ENCODE results near the gene GNPTG. TPM values are rescaled to one million over a fixed set of nuclear protein-coding genes. Genes with fewer than 3 reads are reported as not detected.

The GNPTG gene
- total RNA-seq, 4 donors from 2014 or later = 51.1 to 117 (median 71.6) TPM

DNA sequence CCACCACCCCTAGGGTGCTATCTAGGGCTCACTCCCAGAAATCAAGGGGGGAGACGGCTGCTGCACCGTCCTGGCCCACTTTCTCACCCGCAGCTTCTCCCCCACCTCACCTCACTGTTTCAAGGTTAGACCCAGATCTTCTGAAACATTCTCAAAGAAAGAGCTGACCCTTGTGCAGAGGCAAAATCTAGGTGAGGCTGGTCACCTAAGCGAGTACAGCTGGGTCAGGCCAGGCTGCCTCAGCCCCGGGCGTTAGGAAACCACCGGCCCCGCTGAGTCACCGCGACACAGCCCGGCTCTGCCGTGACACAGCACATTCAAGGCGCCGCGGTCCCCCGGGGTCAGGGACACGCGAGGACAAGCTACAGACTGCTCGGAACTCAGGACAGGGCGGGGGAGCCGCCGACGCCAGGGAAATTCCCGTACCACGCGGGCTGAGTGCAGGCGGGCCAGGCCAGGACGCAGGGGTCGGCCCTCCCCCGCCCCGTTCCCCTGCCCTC, 27.1 kb downstream of the GNPTG start:
- Histone ChIP-seq H3K36me3 (peaks cover 0 to 77% (median 3%) of the 10 kb centered on the region in 3 donors), H3K9me3 (no peaks in the 10 kb centered on the region), H3K4me1 (peaks cover 0 to 28% (median 10%) of the 10 kb centered on the region in 4 donors), H3K4me3 (peak overlapping the region; percentile 33 to 60 (median 54)), H3K27me3 (no peaks in the 10 kb centered on the region), H3K27ac (peak overlapping the region in 3 of 4 donors; percentile 64 to 75 (median 70))
- TF ChIP-seq, protein P1, sequence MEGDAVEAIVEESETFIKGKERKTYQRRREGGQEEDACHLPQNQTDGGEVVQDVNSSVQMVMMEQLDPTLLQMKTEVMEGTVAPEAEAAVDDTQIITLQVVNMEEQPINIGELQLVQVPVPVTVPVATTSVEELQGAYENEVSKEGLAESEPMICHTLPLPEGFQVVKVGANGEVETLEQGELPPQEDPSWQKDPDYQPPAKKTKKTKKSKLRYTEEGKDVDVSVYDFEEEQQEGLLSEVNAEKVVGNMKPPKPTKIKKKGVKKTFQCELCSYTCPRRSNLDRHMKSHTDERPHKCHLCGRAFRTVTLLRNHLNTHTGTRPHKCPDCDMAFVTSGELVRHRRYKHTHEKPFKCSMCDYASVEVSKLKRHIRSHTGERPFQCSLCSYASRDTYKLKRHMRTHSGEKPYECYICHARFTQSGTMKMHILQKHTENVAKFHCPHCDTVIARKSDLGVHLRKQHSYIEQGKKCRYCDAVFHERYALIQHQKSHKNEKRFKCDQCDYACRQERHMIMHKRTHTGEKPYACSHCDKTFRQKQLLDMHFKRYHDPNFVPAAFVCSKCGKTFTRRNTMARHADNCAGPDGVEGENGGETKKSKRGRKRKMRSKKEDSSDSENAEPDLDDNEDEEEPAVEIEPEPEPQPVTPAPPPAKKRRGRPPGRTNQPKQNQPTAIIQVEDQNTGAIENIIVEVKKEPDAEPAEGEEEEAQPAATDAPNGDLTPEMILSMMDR (IDR thresholded peaks at IDR 0.05) = no peak
- TF ChIP-seq POLR2A (IDR thresholded peaks at IDR 0.05) (no peak), EP300 (IDR thresholded peaks at IDR 0.05) (peak in 1 of 2 donors; percentile 35)
- 8 to 10% methylated on average over 18 to 28 of the region's 31 CpGs for WGBS, 2 donors
- DNase-seq (ENCODE audit: low spot score in 2 of 2) = peak; percentile 45 to 57

DNA sequence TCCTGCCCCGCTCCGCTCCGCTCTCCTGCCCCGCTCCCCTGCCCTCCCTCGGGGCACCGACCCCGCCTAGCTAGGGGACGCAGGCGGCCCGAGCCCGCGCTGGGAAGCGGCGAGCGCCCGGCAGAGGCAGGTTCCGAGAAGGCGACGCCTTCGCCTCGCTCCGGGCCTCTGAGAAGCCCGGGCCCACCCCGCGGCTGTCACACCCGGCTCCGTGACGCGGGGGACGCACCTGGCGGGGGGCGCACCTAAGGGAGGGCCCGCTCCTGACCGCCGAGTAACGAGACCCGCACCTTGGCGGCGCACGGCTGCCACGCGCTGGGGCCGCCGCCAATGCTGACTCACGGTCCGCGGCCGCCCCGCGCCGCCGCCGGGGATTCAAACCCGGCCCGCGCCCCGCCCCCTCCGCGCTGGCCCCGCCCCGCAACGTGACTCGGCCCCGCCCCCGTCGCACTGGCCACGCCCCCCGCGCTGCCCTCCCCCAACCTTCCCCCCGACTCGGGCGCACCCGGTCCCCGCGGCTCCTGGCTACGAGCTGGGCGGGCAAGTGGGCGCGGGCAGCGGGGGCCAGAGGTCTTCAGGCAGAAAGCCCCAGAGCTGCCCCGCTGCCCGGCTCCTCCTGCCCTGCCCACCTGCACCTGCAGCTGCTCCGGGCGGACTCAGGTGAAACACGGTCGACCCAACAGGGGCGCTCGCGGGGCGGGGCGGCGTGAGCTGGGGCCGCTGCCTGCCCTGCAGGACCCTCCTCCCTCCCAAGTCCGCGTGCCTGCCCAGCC, 27.8 kb downstream of the GNPTG start:
- DNase-seq (ENCODE audit: low spot score in 2 of 2) = peak; percentile 8 to 24
- WGBS, 2 donors = 8 to 57% methylated on average over 2 to 44 of the region's 95 CpGs
- Histone ChIP-seq H3K27ac (peak overlapping the region in 3 of 4 donors; percentile 64 to 75 (median 70)), H3K4me1 (peaks cover 0 to 28% (median 10%) of the 10 kb centered on the region in 4 donors), H3K36me3 (peaks cover 0 to 78% (median 7%) of the 10 kb centered on the region in 3 donors), H3K9me3 (no peaks in the 10 kb centered on the region), H3K4me3 (peak overlapping the region; percentile 33 to 60 (median 54)), H3K27me3 (no peaks in the 10 kb centered on the region)
- TF ChIP-seq POLR2A (IDR thresholded peaks at IDR 0.05) (no peak), EP300 (IDR thresholded peaks at IDR 0.05) (peak in 1 of 2 donors; percentile 1)

DNA sequence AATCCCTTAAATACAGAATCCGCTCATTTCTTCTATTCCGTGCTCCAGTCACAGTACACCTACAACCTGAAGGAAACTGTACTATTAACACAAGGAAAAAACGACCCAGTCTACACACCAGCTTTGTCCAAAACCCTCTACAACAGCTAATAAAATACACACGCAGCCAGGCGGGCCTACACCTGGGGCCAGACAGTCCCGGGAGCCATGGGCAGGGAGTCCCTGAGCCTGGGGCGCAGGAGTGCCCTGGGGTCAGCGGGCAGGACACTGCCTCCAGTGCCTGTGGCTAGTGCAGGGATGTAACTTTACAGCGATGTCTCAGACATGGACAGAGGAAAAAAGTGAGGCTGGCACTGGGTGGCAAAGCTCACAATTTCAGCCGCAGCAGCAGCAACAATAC, 28.5 kb downstream of the GNPTG start:
- Histone ChIP-seq H3K9me3 (no peaks in the 10 kb centered on the region), H3K27ac (peak overlapping the region in 1 of 4 donors; percentile 43), H3K27me3 (no peaks in the 10 kb centered on the region), H3K4me3 (no peak overlapping the region), H3K4me1 (peaks cover 0 to 28% (median 10%) of the 10 kb centered on the region in 4 donors), H3K36me3 (peaks cover 0 to 78% (median 11%) of the 10 kb centered on the region in 3 donors)
- WGBS, 2 donors = 79 to 80% methylated on average over 10 of the region's 10 CpGs
- no peak for DNase-seq (ENCODE audit: low spot score in 2 of 2)
- TF ChIP-seq, protein P1 (IDR thresholded peaks at IDR 0.05) = no peak
- TF ChIP-seq POLR2A (IDR thresholded peaks at IDR 0.05) = no peak
- no peak for TF ChIP-seq EP300 (IDR thresholded peaks at IDR 0.05)

DNA sequence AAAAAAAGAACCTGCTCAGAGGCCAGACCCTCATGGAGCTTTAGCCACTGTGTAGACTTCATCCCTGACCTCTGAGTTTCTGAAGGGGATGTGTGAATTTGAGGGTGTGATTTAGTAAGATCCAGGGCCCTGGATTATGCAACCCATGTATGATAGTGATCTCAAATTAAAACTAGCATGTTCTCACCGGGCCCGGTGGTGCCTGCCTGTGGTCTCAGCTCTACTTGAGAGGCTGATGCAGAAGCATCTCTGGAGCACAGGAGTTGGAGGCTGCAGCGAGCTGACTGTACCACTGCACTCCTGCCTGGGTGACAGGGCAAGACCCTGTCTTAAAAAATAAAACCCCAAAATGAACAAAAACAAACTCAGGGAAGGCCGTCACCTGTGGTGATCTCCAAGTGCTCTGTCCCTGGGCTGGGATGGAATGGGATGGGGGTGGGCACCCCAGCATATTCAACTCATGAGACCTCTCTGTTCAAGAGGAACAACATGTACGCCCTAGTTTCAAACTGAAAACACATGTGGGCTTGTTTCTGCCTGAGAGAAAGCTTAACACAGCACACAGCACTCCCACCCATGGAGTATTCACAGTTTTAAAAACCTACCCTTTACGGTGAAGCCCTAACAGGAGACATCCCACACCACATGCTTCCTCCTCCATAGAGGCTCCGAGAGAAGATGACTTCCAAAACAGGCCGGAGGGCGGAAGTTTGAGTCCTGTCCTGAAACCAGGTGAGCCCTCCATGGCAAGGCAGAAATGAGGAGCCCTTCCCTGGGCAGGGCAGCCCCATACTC, 30.1 kb downstream of the GNPTG start:
- no peak for TF ChIP-seq EP300 (IDR thresholded peaks at IDR 0.05)
- H3K4me1 ChIP-seq = peaks cover 0 to 28% (median 10%) of the 10 kb centered on the region in 4 donors
- no peak for DNase-seq (ENCODE audit: low spot score in 2 of 2)
- no peak overlapping the region for H3K27ac ChIP-seq
- no peaks in the 10 kb centered on the region for H3K27me3 ChIP-seq
- H3K36me3 ChIP-seq = peaks cover 0 to 78% (median 12%) of the 10 kb centered on the region in 3 donors
- no peak overlapping the region for H3K4me3 ChIP-seq
- WGBS, 2 donors = 88 to 89% methylated on average over 9 of the region's 9 CpGs
- H3K9me3 ChIP-seq = no peaks in the 10 kb centered on the region

DNA sequence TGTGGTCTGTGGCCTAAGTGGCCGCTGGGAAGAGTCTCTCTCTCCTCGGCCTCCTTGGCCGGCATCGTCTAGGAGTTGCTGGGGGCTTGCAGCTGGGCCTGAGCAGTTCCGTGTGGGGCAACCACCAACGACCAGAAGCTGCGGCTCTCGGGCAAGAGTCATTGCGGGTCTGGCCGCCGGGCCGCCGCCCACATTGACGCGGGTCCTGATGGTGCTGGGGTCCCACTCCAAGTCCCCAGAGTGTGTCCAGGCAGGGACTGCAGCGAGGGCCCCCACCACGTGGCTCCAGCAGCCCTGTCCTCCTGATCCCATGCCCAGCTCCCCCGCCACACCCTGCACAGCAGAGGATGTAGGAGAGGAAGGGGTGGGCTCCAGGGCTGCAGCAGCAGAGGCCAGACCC, 31.8 kb downstream of the GNPTG start:
- H3K4me1 ChIP-seq = peaks cover 0 to 14% (median 8%) of the 10 kb centered on the region in 4 donors
- TF ChIP-seq POLR2A (IDR thresholded peaks at IDR 0.05) (no peak), EP300 (IDR thresholded peaks at IDR 0.05) (no peak)
- TF ChIP-seq, protein P1 (IDR thresholded peaks at IDR 0.05) = no peak
- H3K9me3 ChIP-seq = no peaks in the 10 kb centered on the region
- no peak overlapping the region for H3K27ac ChIP-seq
- H3K4me3 ChIP-seq = no peak overlapping the region
- DNase-seq (ENCODE audit: low spot score in 2 of 2) = no peak
- WGBS, 2 donors = 90 to 93% methylated on average over 17 to 18 of the region's 18 CpGs
- no peaks in the 10 kb centered on the region for H3K27me3 ChIP-seq
- peaks cover 0 to 80% (median 12%) of the 10 kb centered on the region in 3 donors for H3K36me3 ChIP-seq
